AG09319 (cell line): ENCODE results near the gene SLC8A3.

Experiments used
- DNase-seq: peaks from one replicate; pipeline ENCODE4 v3.0.0-alpha.2; 2010; ENCODE audit warnings: low read depth; ENCODE audit errors: extremely low read depth
- TF ChIP-seq, protein P1 (sequence below): IDR thresholded peaks from 2 replicates; pipeline ENCODE4 v1.5.1; 2011; ENCODE audit warnings: low read depth, mild to moderate bottlenecking, inconsistent platforms, low read length, moderate library complexity

Gene SLC8A3

GRCh38 chr14:70087380-70087697 is 101.4 kb downstream of the SLC8A3 start:
- TF ChIP-seq, protein P1, sequence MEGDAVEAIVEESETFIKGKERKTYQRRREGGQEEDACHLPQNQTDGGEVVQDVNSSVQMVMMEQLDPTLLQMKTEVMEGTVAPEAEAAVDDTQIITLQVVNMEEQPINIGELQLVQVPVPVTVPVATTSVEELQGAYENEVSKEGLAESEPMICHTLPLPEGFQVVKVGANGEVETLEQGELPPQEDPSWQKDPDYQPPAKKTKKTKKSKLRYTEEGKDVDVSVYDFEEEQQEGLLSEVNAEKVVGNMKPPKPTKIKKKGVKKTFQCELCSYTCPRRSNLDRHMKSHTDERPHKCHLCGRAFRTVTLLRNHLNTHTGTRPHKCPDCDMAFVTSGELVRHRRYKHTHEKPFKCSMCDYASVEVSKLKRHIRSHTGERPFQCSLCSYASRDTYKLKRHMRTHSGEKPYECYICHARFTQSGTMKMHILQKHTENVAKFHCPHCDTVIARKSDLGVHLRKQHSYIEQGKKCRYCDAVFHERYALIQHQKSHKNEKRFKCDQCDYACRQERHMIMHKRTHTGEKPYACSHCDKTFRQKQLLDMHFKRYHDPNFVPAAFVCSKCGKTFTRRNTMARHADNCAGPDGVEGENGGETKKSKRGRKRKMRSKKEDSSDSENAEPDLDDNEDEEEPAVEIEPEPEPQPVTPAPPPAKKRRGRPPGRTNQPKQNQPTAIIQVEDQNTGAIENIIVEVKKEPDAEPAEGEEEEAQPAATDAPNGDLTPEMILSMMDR, result no peak
- no peak for DNase-seq

DNA sequence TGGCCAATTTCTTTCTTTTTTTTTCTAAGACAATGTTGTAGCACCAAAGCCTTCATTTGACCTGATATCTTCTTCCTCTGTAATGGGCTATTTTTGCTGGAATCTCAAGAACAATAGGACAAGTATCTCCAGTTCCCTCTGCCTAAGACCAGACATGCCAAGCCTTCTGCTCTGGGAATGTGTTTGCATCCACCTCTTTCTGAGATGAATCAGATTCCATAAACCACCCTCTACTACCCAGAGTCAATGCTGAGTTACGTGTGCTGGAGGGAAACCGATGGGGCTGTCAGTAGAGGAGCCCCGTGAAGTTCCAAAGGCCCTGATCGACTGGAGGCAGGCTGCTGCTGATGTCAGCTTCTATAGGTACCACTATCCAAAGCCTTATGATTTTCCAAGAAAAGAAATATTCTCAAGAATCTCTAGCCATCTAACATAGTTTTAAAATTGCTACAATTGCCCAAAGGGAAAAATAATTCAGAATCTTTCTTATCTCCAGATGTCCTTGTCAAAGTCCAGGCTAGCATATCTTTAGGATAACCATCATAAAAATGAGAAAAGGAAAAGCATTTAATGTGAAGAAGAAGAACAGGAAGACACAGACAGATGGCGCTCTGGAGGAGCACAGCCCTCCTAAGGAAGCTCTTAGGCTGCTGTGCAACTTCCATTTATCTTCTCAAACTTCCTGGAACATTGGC is 101.9 kb downstream of the SLC8A3 start:
- TF ChIP-seq, protein P1, result peak; percentile 42
- DNase-seq, result peak; percentile 2

DNA sequence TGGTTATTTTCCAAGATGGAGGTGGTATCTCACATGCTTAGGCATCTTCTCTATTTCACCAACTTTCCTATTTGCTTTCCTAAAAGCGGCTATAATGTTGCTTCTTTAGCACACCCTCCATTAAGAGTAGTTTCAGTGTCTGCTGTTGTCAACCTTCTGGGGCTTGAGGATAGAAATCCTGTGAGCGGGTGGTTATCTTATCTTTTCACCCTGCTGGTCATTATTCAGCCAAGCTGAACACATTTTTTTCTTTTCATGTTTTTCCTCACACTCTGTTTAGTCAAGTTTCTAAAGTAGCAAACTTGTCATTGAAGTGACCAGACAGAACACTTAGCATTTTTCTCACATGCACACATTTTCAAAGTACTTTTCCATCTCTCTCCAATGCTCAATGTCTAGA is 104.5 kb downstream of the SLC8A3 start:
- TF ChIP-seq, protein P1, result no peak
- no peak for DNase-seq

DNA sequence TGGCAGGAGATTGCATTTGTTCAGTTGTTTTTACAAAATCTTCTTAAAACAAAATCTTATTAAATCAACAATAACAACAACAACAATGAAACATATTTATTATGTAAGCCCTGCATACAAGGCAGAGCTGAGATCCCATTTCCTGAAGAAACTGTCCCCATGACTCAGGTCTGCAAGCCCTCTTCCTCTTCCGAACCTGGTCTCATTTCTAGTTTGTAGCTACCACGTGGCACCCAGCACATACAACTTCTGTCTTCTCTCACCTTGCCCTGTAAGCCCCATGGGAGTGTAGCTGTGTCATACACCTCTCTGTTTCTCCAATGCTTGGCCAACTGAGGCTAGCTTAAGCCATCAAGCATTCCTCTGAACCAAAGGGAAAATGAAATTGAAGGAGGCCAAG is 106.4 kb downstream of the SLC8A3 start:
- TF ChIP-seq, protein P1, result no peak
- DNase-seq, result no peak

GRCh38 chr14:70080076-70080475 is 108.7 kb downstream of the SLC8A3 start:
- TF ChIP-seq, protein P1, result no peak
- no peak for DNase-seq

DNA sequence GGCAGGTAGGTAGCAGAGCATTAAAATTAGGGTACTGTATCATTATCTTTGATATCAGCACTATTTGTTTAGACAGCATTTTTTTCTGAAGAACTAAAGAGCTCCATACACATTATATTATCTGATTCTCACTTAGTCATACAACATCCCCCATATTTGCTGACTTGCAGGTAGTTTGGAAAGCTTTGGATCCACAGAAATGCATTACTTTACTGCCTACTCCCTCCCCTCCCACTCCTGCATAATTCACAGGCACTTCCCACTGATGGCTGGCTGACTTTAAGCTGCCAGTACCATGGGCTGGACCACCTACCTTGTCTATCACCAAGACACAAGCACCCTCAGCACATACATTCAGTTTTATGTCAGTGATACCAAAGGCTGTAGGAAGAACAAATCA is 110.4 kb downstream of the SLC8A3 start:
- DNase-seq, result no peak
- TF ChIP-seq, protein P1, result no peak

DNA sequence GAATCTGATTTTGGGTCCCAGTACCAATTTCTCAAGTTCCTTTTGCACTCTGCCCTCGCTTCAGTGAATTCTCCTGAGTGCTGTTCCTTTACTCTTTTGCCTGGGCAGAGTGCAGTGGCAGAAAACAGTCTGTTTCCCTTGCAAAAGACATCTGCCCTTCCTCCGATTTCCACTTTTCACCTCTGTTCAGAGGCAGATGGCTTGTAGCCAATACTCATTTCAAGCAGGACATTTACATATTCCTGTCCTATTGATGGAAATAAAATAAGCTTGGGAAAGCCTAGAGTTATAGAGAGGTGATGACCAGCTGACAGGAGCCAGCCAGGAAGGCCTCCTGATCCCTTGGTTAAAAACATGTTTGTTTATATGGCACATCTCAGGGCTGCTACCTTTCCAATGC is 111.0 kb downstream of the SLC8A3 start:
- TF ChIP-seq, protein P1, result no peak
- no peak for DNase-seq
